GM12892 (cell line): ENCODE data around the gene DDX56.

Source experiments
- DNase-seq: peaks from one replicate; pipeline ENCODE4 v3.0.0; 2011; ENCODE audit not compliant: insufficient read length
- FAIRE-seq: peaks from 2 replicates; lab custom pipeline; 2011; peaks lifted over from hg19 to GRCh38; lab: Jason Lieb, UNC
- POLR2A ChIP-seq: IDR thresholded peaks from 2 replicates; pipeline ENCODE4 v1.6.1; 2011; ENCODE audit warnings: low read depth, low read length, control low read depth
- POLR2AphosphoS5 ChIP-seq: IDR thresholded peaks from 2 replicates; pipeline ENCODE4 v1.6.1; 2011; ENCODE audit warnings: low read depth, low read length, control low read depth
- TAF1 ChIP-seq: IDR thresholded peaks from 2 replicates; pipeline ENCODE4 v1.6.1; 2011; ENCODE audit warnings: low read depth, mild to moderate bottlenecking, control low read depth, low read length, borderline replicate concordance

DDX56 gene

GRCh38 chr7:44521347-44522095, 52.2 kb downstream of the DDX56 start:
- DNase-seq (no peak), FAIRE-seq (no peak)
- TF ChIP-seq TAF1 (no peak), POLR2AphosphoS5 (no peak), POLR2A (no peak)

- FAIRE-seq (no peak), DNase-seq (no peak)
- TF ChIP-seq POLR2AphosphoS5 (no peak), POLR2A (no peak), TAF1 (no peak)
Measured at GRCh38 chr7:44520574-44520973, 53.1 kb downstream of the DDX56 start.

GRCh38 chr7:44519546-44519945, 54.2 kb downstream of the DDX56 start:
- TF ChIP-seq POLR2A = no peak
- TF ChIP-seq POLR2AphosphoS5 = no peak
- no peak for TF ChIP-seq TAF1
- no peak for DNase-seq
- no peak for FAIRE-seq

- no peak for FAIRE-seq
- DNase-seq = no peak
- TF ChIP-seq POLR2AphosphoS5 = no peak
- TF ChIP-seq POLR2A = no peak
- no peak for TF ChIP-seq TAF1
Measured at GRCh38 chr7:44518761-44519160, 54.9 kb downstream of the DDX56 start.

- TF ChIP-seq POLR2A (no peak), TAF1 (no peak), POLR2AphosphoS5 (no peak)
- DNase-seq (no peak), FAIRE-seq (no peak)
Measured at GRCh38 chr7:44517175-44517574, 56.5 kb downstream of the DDX56 start.
